Esophagus muscularis mucosa (tissue), 4 donors: ENCODE results near the gene GNG12. TPM values are rescaled to one million over a fixed set of nuclear protein-coding genes. Genes with fewer than 3 reads are reported as not detected.

Experiments
- DNase-seq: peaks from one replicate; pipeline ENCODE4 v3.0.0-alpha.2; 2017; ENCODE audit errors: extremely low spot score
- H3K27ac ChIP-seq, 4 donors: fragments of 200-600 bp; sonication (generic); replicated peaks in 1 of 4; 1 replicate in 3 of 4; 2 replicates in 1 of 4; pipeline ENCODE4 v1.5.1; 2016 to 2019; ENCODE audit warnings: mild to moderate bottlenecking in 1 of 4
- H3K27me3 ChIP-seq, 4 donors: fragments of 200-600 bp; sonication (generic); one replicate each; pipeline versions ENCODE4 v1.5.1 to v1.6.0; 2016 to 2019
- H3K36me3 ChIP-seq, 4 donors: fragments of 200-600 bp; sonication (generic); one replicate each; pipeline ENCODE4 v1.5.1; 2016 to 2019
- H3K4me1 ChIP-seq, 4 donors: fragments of 200-600 bp; sonication (generic); one replicate each; pipeline ENCODE4 v1.5.1; 2016 to 2019
- H3K4me3 ChIP-seq, 4 donors: fragments of 200-600 bp; sonication (generic); 1 replicate in 2 of 4; 2 replicates in 2 of 4; pipeline ENCODE4 v1.5.1; 2016 to 2019; ENCODE audit warnings: mild to moderate bottlenecking in 4 of 4, moderate library complexity in 1 of 4
- H3K9me3 ChIP-seq, 4 donors: fragments of 200-600 bp; sonication (generic); 1 replicate in 3 of 4; 2 replicates in 1 of 4; pipeline ENCODE4 v1.5.1; 2016 to 2019
- EP300 ChIP-seq: sonication (generic); formaldehyde crosslinking; IDR thresholded peaks from one replicate; pipeline ENCODE4 v1.6.1; 2017; ENCODE audit warnings: antibody characterized with exemption
- POLR2A ChIP-seq: fragments of 450-650 bp; IDR thresholded peaks from one replicate; pipeline ENCODE4 v1.6.1; 2017; ENCODE audit warnings: antibody characterized with exemption, moderate library complexity, mild to moderate bottlenecking, low read depth
- POLR2AphosphoS5 ChIP-seq, 2 donors: sonication (generic); formaldehyde crosslinking; IDR thresholded peaks; one replicate each; pipeline ENCODE4 v1.6.1; 2017; ENCODE audit warnings: antibody characterized with exemption in 2 of 2
- WGBS: methylation state at CpG from one replicate; pipeline ENCODE4 v1.1.5; 2018; 5-methylcytosine and 5-hydroxymethylcytosine counted together
- intact Hi-C: fragments of 100-400 bp; cut with DNase I; formaldehyde crosslinking; loops from one replicate; pipeline ENCODE4 v1.15.1; 2023
- total RNA-seq, 4 donors: library from RNA; depleted of rRNA; stranded (reverse); fragments of >200 nt; gene quantifications; one replicate each; pipeline versions ENCODE4 v1.1.0 to v1.2.1, GENCODE V29; 2016
- TF ChIP-seq, protein P1 (sequence below), 3 experiments: fragments of 200-600 bp in 2 of 3; fragments of 450-650 bp in 1 of 3; sonication (generic) in 2 of 3; IDR thresholded peaks; one replicate each; pipeline ENCODE4 v1.5.1; 2017 to 2019; ENCODE audit warnings: antibody characterized with exemption in 3 of 3, mild to moderate bottlenecking in 2 of 3, moderate library complexity in 1 of 3

GNG12 gene
- total RNA-seq, 4 donors from 2014 or later, result 108 to 118 (median 111) TPM

DNA sequence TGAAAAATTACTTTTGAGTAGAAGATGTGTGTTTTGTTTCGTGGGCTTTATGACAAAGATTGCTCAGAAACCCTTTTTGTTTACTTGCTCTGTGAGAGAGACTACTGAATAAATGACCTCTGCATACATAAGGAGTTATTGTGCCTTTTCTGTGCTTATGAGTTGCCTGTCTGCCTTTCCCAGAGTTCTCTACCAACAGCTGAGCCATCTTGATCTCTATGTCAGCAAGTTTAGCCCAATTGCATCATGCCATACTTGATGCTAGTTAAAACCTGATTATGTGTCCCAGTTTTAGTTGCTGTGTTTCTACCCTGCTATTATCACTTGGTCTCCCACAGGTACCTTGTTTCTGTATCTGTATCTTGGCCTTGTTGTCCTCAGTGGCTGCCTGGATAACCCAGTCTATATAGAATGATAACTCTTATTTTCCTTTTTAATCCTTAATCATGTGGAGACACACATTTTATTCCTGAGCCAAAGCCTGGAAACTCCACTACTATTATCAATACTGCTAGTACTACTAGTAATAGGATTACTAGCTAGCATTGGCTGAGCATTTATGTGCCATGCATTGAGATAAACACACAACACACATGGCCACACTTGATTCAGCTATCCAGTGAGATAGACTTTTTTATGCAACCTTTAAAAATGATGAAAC is 28.7 kb upstream of the GNG12 start:
- Histone ChIP-seq H3K9me3 (no peaks in the 10 kb centered on the region), H3K4me3 (no peak overlapping the region), H3K27ac (no peak overlapping the region), H3K36me3 (no peaks in the 10 kb centered on the region), H3K27me3 (no peaks in the 10 kb centered on the region), H3K4me1 (no peaks in the 10 kb centered on the region)
- no peak for DNase-seq
- no peak for TF ChIP-seq EP300
- no peak for TF ChIP-seq POLR2AphosphoS5 (IDR thresholded peaks at IDR 0.05)
- no peak for TF ChIP-seq POLR2A
- TF ChIP-seq, protein P1, sequence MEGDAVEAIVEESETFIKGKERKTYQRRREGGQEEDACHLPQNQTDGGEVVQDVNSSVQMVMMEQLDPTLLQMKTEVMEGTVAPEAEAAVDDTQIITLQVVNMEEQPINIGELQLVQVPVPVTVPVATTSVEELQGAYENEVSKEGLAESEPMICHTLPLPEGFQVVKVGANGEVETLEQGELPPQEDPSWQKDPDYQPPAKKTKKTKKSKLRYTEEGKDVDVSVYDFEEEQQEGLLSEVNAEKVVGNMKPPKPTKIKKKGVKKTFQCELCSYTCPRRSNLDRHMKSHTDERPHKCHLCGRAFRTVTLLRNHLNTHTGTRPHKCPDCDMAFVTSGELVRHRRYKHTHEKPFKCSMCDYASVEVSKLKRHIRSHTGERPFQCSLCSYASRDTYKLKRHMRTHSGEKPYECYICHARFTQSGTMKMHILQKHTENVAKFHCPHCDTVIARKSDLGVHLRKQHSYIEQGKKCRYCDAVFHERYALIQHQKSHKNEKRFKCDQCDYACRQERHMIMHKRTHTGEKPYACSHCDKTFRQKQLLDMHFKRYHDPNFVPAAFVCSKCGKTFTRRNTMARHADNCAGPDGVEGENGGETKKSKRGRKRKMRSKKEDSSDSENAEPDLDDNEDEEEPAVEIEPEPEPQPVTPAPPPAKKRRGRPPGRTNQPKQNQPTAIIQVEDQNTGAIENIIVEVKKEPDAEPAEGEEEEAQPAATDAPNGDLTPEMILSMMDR (IDR thresholded peaks at IDR 0.05), result no peak
- 84% methylated on average over 1 of the region's 1 CpG for WGBS
- intact Hi-C loops, result no loop called here

DNA sequence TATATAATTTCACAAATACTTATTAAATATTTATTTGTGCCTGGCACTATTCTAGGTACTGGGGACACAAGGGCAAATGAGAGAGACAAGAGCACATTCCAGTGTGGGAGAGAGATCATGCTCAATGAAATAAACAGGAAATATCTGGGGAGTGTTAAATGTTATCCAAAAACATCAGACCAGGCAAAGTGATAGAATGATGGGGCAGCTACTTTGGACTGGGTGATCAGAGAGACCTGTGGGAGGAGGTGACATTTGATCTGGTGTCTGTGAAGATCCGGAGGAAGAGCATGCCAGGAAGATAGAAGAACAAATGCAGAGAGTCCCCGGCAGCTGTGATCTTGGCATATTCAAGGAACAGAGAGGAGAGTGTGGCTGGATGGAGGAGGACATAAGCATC is 27.5 kb upstream of the GNG12 start:
- no peak for DNase-seq
- no peak overlapping the region for H3K4me3 ChIP-seq
- no peak for TF ChIP-seq POLR2AphosphoS5 (IDR thresholded peaks at IDR 0.05)
- TF ChIP-seq, protein P1 (IDR thresholded peaks at IDR 0.05), result no peak
- TF ChIP-seq POLR2A, result no peak
- TF ChIP-seq EP300, result no peak
- H3K9me3 ChIP-seq, result no peaks in the 10 kb centered on the region
- intact Hi-C loops, result no loop called here
- no peaks in the 10 kb centered on the region for H3K36me3 ChIP-seq
- peaks cover 0 to 8% (median 5%) of the 10 kb centered on the region in 4 donors for H3K4me1 ChIP-seq
- H3K27ac ChIP-seq, result no peak overlapping the region
- 63% methylated on average over 2 of the region's 2 CpGs for WGBS
- H3K27me3 ChIP-seq, result no peaks in the 10 kb centered on the region

GRCh38 chr1:67856921-67857320 is 23.7 kb upstream of the GNG12 start:
- Histone ChIP-seq H3K4me1 (peaks cover 0 to 12% (median 8%) of the 10 kb centered on the region in 4 donors), H3K27ac (no peak overlapping the region), H3K9me3 (no peaks in the 10 kb centered on the region), H3K27me3 (no peaks in the 10 kb centered on the region), H3K36me3 (no peaks in the 10 kb centered on the region), H3K4me3 (no peak overlapping the region)
- TF ChIP-seq EP300 (no peak), POLR2A (no peak), POLR2AphosphoS5 (IDR thresholded peaks at IDR 0.05) (no peak)
- TF ChIP-seq, protein P1 (IDR thresholded peaks at IDR 0.05), result no peak
- intact Hi-C loops, result loop anchor here (10.0 kb wide), 2 partner anchors 172 to 322 kb away; partner anchors contain the start of gene GADD45A
- 81% methylated on average over 4 of the region's 4 CpGs for WGBS
- DNase-seq, result no peak

DNA sequence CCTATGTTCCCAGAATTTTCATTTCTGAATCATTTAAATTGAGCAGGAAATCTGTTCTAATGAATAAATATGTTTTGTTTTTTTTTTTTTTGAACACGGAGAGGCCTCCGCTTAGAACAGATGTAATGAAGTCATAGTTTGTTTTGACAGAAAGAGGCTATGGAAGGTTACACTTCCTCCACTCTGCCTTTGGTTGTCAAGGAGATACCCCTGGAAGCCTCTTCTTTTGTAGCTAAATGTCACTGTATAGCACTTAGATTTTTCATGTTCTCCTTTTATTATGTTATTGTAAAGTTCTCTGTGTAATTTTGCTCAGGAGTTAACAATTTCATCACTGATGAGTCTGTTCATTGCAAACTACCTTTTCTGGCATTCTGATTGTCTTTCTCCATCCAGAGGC is 22.7 kb upstream of the GNG12 start:
- peaks cover 2 to 14% (median 9%) of the 10 kb centered on the region in 4 donors for H3K4me1 ChIP-seq
- no peaks in the 10 kb centered on the region for H3K27me3 ChIP-seq
- intact Hi-C loops, result loop anchor here (10.0 kb wide), 2 partner anchors 171 to 321 kb away; partner anchors contain the start of gene GADD45A
- no peak overlapping the region for H3K27ac ChIP-seq
- no peaks in the 10 kb centered on the region for H3K36me3 ChIP-seq
- no peaks in the 10 kb centered on the region for H3K9me3 ChIP-seq
- no peak for DNase-seq
- 23% methylated on average over 2 of the region's 2 CpGs for WGBS
- no peak overlapping the region for H3K4me3 ChIP-seq
- TF ChIP-seq EP300, result no peak
- TF ChIP-seq, protein P1 (IDR thresholded peaks at IDR 0.05), result no peak
- TF ChIP-seq POLR2A, result no peak
- TF ChIP-seq POLR2AphosphoS5 (IDR thresholded peaks at IDR 0.05), result no peak
